ENCODE data around the gene ZNF684. TPM values are rescaled to one million over a fixed set of nuclear protein-coding genes. Genes with fewer than 3 reads are reported as not detected.
"Not testable (repeated sequence)": the region's sequence is repeated elsewhere in the genome, so short reads cannot be mapped to it uniquely, and the experiment has no call there.

Gene ZNF684
- total RNA-seq (2014; rRNA removed), result 4.8 and 7.5 TPM in 2 replicates
- polyA plus RNA-seq (2012), result 2.5 TPM

DNA sequence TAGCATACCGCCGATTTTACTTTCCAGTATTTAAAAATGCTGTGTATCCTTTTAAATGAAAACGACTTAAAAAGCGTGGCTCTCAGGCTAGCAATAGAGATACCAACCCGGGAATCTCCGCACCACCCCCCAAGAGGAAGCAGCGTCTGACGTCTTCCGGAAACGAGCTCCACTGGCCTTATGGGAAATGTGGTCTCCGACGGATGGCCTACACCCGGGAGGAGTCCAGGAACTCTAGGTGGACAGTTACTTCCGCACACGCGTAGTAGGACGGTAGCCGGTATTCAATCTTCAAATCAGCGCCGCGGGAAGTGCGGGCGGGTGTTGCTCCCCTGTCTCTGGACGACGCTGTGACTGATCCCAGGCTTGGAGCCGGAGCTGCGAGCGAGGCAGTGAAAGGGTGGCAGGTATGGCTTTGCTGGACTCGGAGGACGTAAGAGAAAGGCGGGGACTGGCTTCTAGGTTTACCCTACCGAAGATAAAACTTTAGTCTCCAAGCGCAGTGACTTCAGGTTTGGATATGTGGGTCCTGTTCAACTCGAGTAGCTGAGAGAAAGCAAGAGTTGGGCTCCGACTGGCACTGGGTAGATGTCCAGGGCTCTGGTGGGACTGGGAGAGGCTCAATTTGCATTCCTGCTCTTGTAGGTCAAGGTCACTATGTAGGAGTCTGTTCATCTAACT lies at the start of gene ZNF684:
ZNF684 (plus strand) TSS at position 257 of the 681 bp plus-strand sequence. CDS start 1,530 bp downstream, outside the sequence.
- peak; percentile 95 for DNase-seq (ENCODE audit: low read depth)

DNA sequence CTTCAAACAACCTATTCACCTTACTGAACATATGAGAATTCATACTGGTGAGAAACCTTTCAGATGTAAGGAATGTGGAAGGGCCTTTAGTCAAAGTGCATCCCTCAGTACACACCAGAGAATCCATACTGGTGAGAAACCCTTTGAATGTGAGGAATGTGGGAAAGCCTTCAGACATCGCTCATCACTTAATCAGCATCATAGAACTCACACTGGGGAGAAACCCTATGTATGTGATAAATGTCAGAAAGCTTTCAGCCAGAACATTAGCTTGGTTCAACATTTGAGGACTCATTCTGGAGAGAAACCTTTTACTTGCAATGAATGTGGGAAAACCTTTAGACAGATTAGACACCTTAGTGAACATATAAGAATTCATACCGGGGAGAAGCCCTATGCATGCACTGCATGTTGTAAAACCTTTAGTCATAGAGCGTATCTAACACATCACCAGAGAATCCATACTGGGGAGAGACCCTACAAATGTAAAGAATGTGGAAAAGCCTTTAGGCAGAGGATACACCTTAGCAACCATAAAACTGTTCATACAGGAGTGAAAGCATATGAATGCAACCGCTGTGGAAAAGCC lies 36.0 kb upstream of the ZNF684 start:
- DNase-seq (ENCODE audit: low read depth), result peak; percentile 8

DNA sequence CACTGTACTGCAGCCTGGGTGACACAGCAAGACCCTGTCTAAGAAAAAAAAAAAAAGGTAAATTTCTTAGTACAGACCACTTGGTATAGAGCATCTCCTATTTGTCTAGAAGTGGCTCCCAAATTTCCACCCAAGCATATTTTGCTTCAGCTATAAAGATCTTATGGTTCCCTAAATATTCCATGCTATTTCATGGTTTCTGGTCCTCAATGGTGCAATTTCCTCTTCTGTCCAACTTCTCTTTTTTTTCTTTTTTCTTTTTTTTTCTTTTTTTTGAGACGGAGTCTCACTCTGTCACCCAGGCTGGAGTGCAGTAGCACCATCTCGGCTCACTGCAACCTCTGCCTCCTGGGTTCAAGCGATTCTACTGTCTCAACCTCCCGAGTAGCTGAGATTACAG lies 28.8 kb upstream of the ZNF684 start:
- not testable (repeated sequence) for DNase-seq (ENCODE audit: low read depth)

DNA sequence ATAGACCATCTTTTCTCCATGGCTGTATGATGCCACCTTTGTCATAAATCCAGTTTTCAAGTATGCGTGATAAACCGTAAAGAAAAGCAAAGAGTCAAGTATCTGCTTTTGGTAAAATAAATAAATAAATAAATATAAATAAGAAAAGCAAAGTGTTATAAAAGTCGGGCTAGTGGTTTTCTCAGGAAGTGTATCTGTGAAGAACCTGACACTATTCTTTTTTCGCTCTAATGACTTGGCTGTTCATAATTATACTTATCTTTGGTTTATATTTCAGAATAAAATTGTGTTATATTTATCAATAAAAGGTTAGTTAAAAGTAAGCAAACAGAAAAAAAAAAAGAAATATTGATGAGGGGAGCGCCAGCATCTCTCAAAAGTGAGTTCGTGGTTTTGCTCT lies 23.5 kb upstream of the ZNF684 start:
- DNase-seq (ENCODE audit: low read depth), result no peak

DNA sequence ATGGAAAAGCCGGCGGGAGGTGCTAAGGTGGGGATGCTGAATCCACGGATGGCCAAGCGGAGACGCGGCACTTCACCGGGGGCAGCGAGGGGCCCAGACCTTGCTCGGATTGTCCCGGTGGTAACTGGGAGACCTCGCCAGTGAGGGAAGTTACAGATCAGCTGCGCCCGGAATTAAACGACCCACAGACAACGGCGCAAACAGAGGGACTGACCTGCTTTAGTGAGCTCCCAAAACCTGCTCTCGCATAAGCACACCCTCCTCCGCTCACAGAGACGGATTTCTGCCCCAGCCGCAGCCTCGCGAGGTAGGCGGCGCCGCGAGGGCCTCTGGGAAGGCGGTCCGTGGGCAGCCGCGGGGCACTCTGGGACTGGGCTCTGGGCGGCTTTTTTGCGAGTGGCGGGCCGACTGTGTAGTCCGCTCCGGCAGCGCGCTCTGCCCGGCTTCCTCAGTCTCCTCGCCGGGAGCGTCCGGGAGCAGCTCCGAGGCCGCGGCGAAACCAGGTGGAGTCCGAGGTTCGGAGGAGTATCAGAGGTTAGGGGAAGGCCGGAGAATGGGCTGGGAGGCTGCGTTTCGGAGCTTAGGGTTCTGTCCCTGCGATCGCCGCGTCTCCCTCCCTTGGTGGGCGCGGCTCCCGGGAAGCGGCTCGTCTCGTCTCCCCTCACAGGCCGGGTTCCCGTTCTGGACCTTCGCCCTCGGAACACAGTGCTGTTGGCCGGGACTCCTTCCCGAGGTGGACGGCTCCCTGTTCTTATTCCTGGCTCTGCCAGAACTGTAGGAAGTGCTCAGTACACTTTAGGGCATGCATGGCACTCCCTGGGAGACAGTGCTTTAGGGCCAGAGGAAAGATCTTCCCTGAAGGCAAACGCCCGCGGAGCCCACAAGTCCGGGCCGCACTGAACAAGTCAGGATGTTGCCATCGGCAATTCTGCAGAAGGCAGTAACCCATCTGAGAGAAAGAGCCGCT lies 22.8 kb upstream of the ZNF684 start, which contains the start of gene EXO5:
EXO5 (plus strand) TSS at position 393 of the 967 bp plus-strand sequence. CDS start 5,778 bp downstream, outside the sequence.
- peak; percentile 76 for DNase-seq (ENCODE audit: low read depth)

DNA sequence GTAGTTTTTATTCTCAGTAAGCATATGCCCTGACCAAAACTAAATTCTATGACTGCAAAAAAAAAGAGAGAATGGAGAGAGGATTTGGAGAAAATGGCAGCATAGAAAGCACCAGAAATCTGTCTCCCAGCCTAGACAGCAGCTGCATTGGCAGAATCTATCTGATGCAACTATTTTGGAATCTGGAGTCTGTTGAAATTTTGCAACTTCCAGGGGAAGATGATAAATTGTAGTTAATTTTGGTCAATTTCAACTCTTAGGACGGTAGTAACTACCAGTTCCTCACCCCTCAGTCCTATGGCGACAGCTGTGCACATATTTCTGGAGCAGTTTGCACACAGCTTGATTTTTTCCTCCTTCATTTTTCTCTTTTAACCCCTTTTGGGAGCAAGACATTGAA lies 11.9 kb upstream of the ZNF684 start:
- no peak for DNase-seq (ENCODE audit: low read depth)

GRCh38 chr1:40530735-40531380 lies 579 bp upstream of the ZNF684 start:
- no peak for DNase-seq (ENCODE audit: low read depth)

- DNase-seq (ENCODE audit: low read depth), result no peak
Measured at GRCh38 chr1:40532062-40532389, 589 bp downstream of the ZNF684 start.

DNA sequence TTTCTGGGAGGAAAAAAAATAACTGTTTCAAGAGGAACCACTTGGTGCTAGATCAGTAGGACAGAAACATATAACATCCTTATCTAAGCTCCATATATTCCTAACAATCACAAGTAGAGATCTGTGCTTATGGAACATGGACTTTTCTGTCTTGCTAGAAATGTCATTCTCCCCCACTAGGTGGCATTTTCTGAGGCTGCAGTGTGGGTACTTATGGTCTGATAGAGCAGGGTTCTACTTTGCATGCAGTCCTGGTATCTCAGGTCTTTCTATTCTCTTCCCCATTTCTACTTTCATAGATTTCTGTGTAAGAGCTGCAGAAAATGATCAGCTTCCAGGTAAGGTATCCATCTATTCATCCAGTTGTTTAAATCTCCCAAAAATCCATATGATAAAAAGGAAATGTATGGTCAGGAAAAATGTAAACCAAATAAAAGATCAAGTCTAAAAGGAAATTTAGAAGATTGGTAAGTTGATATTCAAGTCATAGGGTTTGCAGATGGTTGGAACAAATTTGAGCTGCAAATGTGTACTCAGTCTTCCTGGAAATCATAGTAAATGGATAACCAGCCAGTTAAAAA lies 1.5 kb downstream of the ZNF684 start:
- peak; percentile 58 for DNase-seq (ENCODE audit: low read depth)

- DNase-seq (ENCODE audit: low read depth), result no peak
Measured at GRCh38 chr1:40534589-40534988, 3.2 kb downstream of the ZNF684 start.

- DNase-seq (ENCODE audit: low read depth), result no peak
Measured at GRCh38 chr1:40535732-40536131, 4.3 kb downstream of the ZNF684 start.

GRCh38 chr1:40539338-40539737 lies 7.9 kb downstream of the ZNF684 start:
- DNase-seq (ENCODE audit: low read depth), result no peak

DNA sequence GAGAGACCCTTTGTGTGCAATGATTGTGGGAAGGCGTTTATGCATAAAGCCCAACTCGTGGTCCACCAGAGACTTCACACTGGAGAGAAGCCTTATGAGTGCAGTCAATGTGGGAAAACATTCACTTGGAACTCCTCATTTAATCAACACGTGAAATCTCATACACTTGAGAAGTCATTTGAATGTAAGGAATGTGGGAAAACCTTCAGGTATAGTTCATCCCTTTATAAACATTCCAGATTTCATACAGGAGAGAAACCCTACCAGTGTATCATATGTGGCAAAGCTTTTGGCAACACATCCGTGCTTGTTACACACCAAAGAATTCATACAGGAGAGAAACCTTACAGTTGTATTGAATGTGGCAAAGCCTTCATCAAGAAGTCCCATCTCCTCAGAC lies 15.5 kb downstream of the ZNF684 start:
- DNase-seq (ENCODE audit: low read depth), result no peak

DNA sequence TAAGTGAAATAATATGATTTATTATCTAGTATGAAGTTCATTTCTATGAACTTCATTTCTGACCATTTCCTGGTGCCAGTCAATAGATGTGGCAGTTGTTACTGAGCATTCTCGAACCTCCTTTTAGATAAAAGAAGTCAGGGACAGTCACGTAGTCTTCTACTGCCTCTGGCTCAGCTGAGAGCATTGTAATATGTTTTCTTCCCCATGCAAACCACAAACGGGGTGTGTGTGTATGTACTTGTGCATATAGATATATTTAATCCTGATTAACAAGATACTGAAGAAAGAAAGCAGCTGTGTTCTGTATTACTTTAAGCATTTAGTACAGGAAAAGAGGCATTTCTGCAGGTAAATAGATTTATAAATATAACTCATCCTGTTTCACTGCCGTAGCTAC lies 21.6 kb downstream of the ZNF684 start:
- DNase-seq (ENCODE audit: low read depth), result no peak

DNA sequence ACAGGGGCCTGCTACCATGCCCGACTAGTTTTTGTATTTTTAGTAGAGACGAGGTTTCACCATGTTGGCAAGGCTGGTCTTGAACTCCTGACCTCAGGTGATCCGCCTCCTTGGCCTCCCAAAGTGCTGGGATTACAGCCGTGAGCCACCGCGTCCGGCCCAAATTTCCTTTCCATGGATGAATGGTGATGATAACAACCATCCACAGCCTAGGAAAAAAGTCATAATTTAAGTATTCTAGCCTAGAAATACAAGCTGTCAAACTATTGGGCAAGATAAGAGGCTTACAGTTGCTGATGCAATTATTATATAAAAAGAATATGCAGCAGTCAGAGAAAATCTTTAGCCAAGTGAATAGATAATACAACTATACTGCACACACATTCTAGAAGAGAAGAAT lies 23.4 kb downstream of the ZNF684 start:
- DNase-seq (ENCODE audit: low read depth), result not testable (repeated sequence)

DNA sequence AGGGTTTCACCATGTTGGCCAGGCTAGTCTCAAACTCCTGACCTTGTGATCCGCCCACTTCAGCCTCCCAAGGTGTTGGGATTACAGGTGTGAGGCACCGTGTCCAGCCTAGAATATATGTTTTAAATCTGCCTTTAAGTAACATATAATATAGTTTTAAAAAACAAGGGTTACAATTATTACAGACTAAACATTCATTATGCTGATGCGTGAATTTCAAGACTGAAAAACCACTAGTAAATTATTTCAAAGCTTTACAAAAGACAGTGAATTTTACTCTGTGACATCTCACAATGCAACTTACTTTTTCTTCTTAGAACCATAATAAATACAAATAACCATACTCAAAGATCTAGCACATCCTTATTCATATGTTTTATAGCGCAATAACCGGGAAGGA lies 24.7 kb downstream of the ZNF684 start:
- DNase-seq (ENCODE audit: low read depth), result no peak

DNA sequence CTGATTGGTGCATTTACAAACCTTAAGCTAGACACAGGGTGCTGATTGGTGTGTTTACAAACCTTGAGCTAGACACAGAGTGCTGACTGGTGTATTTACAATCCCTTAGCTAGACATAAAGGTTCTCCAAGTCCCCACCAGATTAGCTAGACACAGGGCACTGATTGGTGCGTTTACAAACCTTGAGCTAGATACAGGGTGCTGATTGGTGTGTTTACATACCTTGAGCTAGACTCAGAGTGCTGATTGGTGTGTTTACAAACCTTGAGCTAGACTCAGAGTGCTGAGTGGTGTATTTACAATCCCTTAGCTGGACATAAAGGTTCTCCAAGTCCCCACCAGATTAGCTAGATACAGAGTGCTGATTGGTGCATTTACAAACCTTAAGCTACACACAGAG lies 26.8 kb downstream of the ZNF684 start:
- DNase-seq (ENCODE audit: low read depth), result not testable (repeated sequence)

- DNase-seq (ENCODE audit: low read depth), result no peak
Measured at GRCh38 chr1:40562185-40562584, 30.7 kb downstream of the ZNF684 start.

- no peak for DNase-seq (ENCODE audit: low read depth)
Measured at GRCh38 chr1:40563266-40563665, 31.8 kb downstream of the ZNF684 start.

- no peak for DNase-seq (ENCODE audit: low read depth)
Measured at GRCh38 chr1:40564506-40564905, 33.1 kb downstream of the ZNF684 start.

- no peak for DNase-seq (ENCODE audit: low read depth)
Measured at GRCh38 chr1:40564913-40565312, 33.5 kb downstream of the ZNF684 start.
